Astrocyte of the spinal cord (primary cell): ENCODE measurements around the gene NDUFB2.

Experiments
- DNase-seq: peaks from one replicate; pipeline ENCODE4 v3.0.0; 2011; ENCODE audit warnings: low read depth, low spot score
- H3K4me3 ChIP-seq: 2 replicates; pipeline ENCODE4 v1.5.1; 2011; ENCODE audit warnings: low read depth, mild to moderate bottlenecking, low read length, moderate library complexity
- CTCF ChIP-seq: IDR thresholded peaks from 2 replicates; pipeline ENCODE4 v1.5.1; 2012; ENCODE audit warnings: low read depth, mild to moderate bottlenecking, low read length, inconsistent platforms
- in situ Hi-C: cut with HindIII; loops from 2 replicates; pipeline ENCODE4 v1.10.0; 2017; ENCODE audit warnings: low sequenced_read_pairs

The NDUFB2 gene

GRCh38 chr7:140681766-140682165 is 14.7 kb upstream of the NDUFB2 start:
- no peak for DNase-seq
- in situ Hi-C loops: no loop called here
- H3K4me3 ChIP-seq: no peak overlapping the region
- no peak for TF ChIP-seq CTCF

GRCh38 chr7:140683657-140684056 is 12.9 kb upstream of the NDUFB2 start:
- no peak for DNase-seq
- in situ Hi-C loops: no loop called here
- no peak for TF ChIP-seq CTCF
- no peak overlapping the region for H3K4me3 ChIP-seq

GRCh38 chr7:140684066-140684950 is 12.2 kb upstream of the NDUFB2 start:
- in situ Hi-C loops: no loop called here
- no peak for TF ChIP-seq CTCF
- DNase-seq: no peak
- H3K4me3 ChIP-seq: no peak overlapping the region

- DNase-seq: no peak
- TF ChIP-seq CTCF: no peak
- no peak overlapping the region for H3K4me3 ChIP-seq
- in situ Hi-C loops: no loop called here
Measured at GRCh38 chr7:140685407-140686087, 11.0 kb upstream of the NDUFB2 start.

GRCh38 chr7:140686921-140687320 is 9.6 kb upstream of the NDUFB2 start:
- H3K4me3 ChIP-seq: no peak overlapping the region
- TF ChIP-seq CTCF: no peak
- in situ Hi-C loops: no loop called here
- no peak for DNase-seq

- no peak for DNase-seq
- no peak for TF ChIP-seq CTCF
- in situ Hi-C loops: no loop called here
- H3K4me3 ChIP-seq: no peak overlapping the region
Measured at GRCh38 chr7:140688341-140688740, 8.2 kb upstream of the NDUFB2 start.
